ENCODE measurements around the gene NECTIN1.
A peak's percentile ranks its signal among the peaks of the same experiment; 100 is the strongest.

NECTIN1 gene

GRCh38 chr11:119728651-119729580 is at the start of gene NECTIN1:
TSS of gene NECTIN1 (minus strand) at chr11:119729200. CDS start at chr11:119728553, 647 bp downstream.
- DNase-seq = peak; percentile 80

DNA sequence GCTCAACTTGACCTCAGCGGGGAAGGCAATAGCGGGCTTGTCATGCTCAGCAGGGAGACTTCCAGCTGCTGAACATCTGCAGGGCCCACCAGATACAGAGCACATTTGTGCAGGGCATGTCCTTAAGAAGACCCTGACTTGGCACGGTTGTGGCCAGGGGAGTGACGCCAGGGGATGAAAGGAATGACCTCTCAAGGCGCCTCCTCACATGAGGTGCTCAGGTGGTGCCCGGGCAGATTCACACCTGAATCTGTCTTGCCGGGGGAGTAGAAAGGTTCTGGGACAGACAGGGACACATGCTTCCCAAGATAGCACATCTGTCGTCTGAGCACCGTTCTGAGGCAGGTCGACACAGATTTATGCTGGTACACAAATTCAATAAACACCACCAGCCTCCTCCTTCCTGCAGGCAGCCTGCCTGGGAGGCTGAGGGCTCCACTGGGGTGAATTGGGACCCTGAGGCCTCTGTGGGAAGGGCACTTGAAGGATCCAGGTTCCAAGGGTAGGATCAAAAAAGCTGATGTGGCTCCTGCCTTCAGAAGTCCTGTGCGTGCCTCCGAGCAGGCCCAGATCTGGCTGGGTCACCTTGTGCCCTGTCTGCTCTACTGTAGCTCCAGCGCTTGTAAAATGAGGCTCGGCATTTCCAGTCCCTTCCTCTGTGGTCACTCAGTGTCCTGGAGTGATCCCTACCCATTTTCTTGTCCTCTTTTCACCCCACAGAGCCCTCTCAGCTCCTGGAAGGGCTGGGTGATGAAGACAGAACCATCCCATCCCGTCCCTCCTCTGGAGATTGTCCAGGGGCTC is 49.6 kb upstream of the NECTIN1 start:
- DNase-seq = no peak

GRCh38 chr11:119777940-119778339 is 48.9 kb upstream of the NECTIN1 start:
- no peak for DNase-seq

DNA sequence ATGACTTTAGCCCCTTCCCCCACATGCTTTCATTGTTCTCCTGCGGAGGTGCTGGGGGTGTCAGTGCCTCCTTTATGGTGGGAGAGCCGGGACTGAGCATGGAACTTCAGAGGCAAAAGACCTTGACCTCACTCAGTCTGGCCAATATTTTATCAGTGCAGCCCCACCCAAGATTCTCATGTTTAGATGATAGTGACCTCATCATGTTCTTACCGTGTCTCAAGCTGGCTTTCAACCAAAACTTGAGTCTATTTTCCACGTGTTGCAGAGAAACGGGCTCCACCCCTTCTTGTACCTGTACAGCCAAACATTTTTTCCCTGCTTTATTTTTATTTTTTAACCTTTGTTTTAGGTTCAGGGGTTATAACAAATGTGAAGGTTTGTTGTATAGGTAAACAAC is 47.7 kb upstream of the NECTIN1 start:
- no peak for DNase-seq

DNA sequence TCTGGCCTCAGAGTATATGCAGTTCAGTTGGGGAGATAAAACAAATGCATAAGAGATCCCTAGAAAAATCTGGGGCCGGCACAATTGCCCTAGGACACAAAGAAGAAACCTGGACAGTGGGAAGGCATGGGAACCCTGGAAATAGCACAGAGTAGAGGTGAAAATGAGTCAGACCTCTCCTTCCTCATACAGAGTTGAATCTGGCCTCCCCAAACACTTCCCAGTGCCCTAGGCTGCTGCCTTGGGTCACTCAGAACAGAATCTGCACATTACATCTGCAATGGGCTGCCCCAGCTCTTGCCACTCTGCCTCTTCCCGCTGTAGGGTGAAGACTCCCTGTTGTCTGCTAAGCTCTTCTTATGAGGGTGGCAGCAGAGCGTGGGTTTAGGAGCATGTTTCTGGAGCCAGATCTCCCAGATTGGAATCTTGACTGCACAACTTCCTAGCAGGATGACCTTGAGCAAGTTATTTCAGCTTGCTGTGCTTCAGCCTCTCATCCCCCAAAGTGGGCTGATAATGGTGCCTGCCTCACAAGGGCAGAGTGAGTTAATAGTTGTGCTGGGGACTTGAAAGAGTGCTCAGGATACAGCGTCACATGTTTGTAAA is 47.1 kb upstream of the NECTIN1 start:
- no peak for DNase-seq

DNA sequence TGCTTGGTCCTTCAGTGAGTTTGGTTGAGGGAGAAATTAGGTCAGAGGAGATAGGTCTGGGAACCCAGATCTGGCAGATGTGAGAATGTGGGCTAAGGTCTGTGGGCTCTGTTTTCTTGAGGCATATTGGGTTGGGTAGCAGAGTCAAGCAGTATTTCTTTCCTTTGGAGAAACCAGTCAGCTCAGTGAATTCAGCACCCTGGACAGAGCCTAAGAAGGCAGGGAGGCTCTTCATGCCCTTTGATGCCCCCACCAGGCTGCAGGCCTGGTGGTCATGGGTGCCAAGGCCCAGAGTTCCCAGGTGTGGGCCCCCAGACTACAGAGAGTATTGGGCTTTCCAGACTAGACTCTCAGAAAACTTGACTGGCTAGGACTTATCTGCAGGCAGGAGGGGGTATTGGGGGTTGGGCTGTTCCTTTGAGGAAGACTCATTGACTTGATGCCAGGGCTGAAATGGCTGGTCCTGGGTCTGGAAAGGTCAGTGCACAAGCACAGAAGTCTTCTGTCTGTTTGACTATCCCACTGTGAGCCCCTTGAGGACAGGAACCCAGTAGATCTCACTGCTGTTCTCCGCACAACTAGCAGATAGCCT is 45.3 kb upstream of the NECTIN1 start:
- no peak for DNase-seq

GRCh38 chr11:119772641-119773415 is 43.8 kb upstream of the NECTIN1 start:
- no peak for DNase-seq

- no peak for DNase-seq
Observed at GRCh38 chr11:119772076-119772475, 43.1 kb upstream of the NECTIN1 start.

- no peak for DNase-seq
Observed at GRCh38 chr11:119771172-119771770, 42.3 kb upstream of the NECTIN1 start.

- DNase-seq = no peak
Observed at GRCh38 chr11:119765628-119766027, 36.6 kb upstream of the NECTIN1 start.

- DNase-seq = no peak
Observed at GRCh38 chr11:119764108-119764868, 35.3 kb upstream of the NECTIN1 start.

- no peak for DNase-seq
Observed at GRCh38 chr11:119763071-119763728, 34.2 kb upstream of the NECTIN1 start.

DNA sequence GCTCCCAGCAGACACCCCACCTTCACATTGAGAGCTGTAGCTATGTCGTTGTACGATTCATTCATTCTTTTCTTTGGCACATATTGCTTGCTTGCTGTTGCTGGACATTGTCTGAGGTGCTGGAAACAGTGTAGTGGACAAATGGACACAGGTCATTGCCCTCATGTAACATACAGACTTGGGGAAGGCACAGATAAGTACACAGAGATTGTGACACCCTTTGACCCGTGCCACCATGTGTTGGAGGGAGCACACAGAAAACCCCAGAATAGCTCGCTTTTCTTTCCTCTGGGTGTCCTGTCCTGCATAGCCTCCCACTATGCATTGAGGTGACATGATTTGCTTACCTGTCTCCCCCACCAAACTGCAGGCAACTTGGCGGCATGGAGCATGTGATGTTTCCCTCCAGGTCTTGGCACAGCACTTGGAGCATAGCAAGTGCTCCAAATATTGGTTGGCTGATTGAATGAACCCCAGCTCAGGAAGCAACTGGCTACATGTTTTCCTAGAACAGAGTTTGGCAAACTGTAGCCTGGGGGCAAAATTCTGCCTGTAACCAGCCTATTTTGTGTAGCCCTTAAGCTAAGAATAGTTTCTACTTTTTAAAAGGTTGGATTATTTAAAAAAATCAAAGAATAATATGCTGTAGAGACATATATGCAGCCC is 30.9 kb upstream of the NECTIN1 start:
- no peak for DNase-seq

- peak; percentile 22 for DNase-seq
Observed at GRCh38 chr11:119759324-119759723, 30.3 kb upstream of the NECTIN1 start.

- peak; percentile 52 for DNase-seq
Observed at GRCh38 chr11:119758291-119758690, 29.3 kb upstream of the NECTIN1 start.

GRCh38 chr11:119757378-119757777 is 28.4 kb upstream of the NECTIN1 start:
- no peak for DNase-seq

DNA sequence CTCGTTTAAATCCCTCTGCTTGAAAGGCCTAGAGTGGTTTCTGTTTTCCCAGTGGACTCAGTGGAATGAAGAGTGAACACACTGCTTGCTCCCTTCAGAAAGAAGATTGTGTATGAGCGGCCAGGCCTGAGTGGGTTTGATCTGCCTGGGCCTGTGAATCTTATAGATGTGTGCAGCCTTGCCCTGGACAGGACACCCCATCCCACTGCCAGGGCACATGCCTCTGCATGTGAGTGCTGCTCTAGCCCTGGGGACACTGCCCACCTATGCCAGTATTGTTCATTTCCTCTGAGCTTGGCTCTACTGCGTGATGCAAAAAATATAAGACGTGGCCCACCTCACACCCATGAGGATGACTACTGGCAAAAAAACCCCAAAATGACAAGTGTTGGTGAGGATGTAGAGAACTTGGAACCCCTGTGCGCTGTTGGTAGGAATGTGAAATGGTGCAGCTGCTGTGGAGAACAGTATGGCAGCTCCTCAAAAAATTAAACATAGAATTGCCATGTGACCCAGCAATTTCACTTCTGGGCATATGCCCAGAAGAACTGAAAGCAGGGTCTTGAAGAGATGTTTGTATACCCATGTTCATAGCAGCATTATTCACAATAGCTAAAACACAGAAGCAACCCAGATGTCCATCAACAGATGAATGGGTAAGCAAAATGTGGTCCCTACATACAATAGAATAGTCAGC is 27.3 kb upstream of the NECTIN1 start:
- no peak for DNase-seq

GRCh38 chr11:119755356-119756071 is 26.5 kb upstream of the NECTIN1 start:
- no peak for DNase-seq

All from HCEC 1CT (cell line).